Islet of Langerhans (tissue), 1 donor: ENCODE measurements around the gene SNRPA1.

Experiments used
- FAIRE-seq: peaks from one replicate; lab custom pipeline; 2011; peaks lifted over from hg19 to GRCh38; lab: Jason Lieb, UNC

SNRPA1 gene

DNA sequence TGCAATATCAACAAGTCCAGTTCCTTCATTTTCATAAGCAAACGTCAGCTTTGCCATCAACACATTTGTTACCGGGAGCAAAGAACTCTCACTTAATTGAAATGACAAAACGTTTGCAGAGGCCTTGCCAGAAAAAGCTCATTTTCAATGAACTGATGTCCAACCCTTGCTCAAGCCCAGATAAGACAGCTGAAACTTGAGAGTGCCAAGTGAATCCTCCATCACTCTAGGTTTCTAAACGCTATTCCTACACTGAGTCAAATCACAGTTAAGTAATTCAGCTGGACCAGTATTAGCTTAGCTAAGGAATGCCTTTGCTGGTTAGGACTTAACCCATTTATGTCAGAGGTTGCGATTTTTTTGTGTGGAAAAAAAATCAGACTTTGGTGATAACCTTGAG, 54.7 kb downstream of the SNRPA1 start:
- no peak for FAIRE-seq

DNA sequence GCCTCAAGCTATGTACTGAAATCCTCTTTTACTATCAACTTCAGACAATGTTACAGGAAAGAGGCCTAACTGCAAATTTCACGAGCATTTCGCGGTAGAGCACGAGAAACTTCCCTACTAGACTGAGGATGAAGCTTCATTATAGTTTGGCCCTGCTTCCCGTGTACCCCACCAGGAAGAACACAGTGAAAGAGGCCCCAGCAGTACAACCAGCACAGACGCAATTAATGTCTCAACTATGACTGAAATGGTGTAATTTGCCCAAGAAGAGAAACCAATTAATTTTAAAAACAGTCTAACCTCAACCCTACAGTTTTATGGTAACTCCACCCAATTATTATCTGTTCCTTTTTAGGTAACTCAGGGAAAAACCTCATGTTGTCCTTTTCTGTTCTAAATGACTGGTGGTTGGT, 55.3 kb downstream of the SNRPA1 start:
- FAIRE-seq, result no peak

DNA sequence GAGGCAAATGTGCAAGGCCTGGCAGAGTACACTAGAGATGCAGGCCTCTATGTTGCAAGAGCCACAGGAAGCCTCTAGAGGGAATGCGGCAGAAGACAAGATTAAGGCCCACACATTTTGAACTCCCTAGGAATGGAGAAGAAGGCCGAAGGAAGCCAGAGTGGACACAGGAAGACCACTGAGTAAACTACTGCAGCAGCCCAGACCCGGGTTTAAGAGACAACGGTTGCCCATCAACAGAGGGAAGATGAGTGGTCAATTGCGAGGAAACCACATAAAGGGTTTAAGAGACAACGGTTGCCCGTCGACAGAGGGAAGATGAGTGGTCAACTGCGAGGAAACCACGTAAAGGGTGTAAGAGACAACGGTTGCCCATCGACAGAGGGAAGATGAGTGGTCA, 57.8 kb downstream of the SNRPA1 start:
- no peak for FAIRE-seq

DNA sequence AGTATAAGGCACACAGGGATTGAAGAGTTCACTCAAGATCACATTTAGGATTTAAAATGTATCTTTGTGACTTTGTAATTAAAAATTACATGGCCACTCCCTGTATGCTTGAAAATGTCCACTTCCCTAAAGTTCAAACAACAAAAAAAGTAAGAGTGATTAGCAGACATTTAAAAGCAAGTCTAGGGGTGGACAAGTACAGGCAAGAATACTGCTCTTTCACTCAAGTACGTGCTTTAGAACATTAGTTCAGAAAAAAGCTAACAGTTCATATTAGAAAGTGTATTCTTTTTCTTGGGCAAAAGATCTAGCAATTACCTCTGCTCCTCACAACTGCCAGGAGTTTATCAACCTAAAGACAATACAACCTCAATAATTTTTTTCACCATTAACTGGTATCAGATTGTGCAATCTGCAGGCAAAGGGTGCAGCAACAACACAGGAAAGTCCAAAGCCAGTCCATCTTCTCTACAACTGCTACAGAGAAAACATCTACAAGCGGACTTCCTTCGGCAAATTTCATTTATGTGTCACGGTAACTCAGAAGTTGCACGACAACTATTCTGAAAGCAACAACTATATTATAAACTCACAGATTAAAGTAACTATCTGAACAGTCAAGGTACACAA, 61.3 kb downstream of the SNRPA1 start:
- no peak for FAIRE-seq

DNA sequence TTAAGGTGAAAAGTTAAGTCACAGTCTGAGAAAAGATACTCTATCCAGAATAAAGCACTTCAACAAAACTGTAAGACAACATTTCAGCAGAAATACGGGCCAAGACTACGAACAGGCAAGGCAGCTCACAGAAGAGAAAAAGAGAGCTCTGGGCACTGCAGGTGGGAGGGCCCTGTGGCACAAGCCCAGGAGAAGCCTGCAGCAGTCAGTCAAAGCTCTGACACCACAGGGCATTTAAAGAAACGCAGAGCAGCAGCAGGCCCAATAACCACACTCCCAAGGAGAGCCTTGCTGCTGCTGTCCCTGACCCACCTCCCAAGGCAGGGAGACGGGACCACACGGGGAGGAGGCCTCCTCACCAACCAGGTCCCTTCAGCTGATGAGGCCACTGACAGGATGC, 62.4 kb downstream of the SNRPA1 start:
- FAIRE-seq, result no peak
